AG09319 (cell line): ENCODE results near the gene ABITRAM.
"Not testable (repeated sequence)": the region's sequence is repeated elsewhere in the genome, so short reads cannot be mapped to it uniquely, and the experiment has no call there.

Experiments
- DNase-seq: peaks from one replicate; pipeline ENCODE4 v3.0.0-alpha.2; 2010; ENCODE audit warnings: low read depth; ENCODE audit errors: extremely low read depth
- TF ChIP-seq, protein P1 (sequence below): IDR thresholded peaks from 2 replicates; pipeline ENCODE4 v1.5.1; 2011; ENCODE audit warnings: low read depth, mild to moderate bottlenecking, inconsistent platforms, low read length, moderate library complexity

ABITRAM gene

DNA sequence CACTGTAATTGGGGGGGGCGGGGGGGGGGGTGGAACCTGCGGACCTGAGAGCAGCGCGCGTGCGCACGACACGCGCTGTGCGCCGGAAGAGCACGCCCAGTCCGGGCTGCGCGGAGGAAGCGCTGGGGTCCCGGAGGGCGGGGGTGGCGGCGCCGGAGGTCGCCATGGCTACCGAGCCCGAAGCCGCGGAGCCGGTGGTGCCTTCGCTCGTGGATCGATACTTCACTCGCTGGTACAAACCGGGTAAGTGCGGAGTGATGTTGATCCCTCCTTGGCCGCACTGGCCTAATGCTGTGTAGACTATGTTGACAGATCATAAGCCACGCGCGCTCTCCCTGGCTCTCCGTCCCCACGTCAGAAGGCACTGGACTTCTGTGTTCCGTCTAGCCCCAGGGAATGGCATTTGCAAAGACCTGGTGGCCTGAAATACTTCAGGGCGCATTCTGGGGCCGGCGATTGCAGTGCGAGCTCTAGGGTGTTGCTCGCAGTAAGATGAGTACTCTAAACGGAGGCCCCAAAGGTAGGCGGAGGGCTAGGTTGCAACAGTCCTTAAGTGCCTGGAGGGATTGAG, at the start of gene ABITRAM:
ABITRAM (plus strand) TSS at position 78 of the 571 bp plus-strand sequence; CDS start at position 165, 87 bp downstream.
- DNase-seq = peak; percentile 57
- TF ChIP-seq, protein P1, sequence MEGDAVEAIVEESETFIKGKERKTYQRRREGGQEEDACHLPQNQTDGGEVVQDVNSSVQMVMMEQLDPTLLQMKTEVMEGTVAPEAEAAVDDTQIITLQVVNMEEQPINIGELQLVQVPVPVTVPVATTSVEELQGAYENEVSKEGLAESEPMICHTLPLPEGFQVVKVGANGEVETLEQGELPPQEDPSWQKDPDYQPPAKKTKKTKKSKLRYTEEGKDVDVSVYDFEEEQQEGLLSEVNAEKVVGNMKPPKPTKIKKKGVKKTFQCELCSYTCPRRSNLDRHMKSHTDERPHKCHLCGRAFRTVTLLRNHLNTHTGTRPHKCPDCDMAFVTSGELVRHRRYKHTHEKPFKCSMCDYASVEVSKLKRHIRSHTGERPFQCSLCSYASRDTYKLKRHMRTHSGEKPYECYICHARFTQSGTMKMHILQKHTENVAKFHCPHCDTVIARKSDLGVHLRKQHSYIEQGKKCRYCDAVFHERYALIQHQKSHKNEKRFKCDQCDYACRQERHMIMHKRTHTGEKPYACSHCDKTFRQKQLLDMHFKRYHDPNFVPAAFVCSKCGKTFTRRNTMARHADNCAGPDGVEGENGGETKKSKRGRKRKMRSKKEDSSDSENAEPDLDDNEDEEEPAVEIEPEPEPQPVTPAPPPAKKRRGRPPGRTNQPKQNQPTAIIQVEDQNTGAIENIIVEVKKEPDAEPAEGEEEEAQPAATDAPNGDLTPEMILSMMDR = no peak

- DNase-seq = no peak
- TF ChIP-seq, protein P1 = no peak
These were observed 49.5 kb upstream of the ABITRAM start for GRCh38 chr9:108884701-108885100.

DNA sequence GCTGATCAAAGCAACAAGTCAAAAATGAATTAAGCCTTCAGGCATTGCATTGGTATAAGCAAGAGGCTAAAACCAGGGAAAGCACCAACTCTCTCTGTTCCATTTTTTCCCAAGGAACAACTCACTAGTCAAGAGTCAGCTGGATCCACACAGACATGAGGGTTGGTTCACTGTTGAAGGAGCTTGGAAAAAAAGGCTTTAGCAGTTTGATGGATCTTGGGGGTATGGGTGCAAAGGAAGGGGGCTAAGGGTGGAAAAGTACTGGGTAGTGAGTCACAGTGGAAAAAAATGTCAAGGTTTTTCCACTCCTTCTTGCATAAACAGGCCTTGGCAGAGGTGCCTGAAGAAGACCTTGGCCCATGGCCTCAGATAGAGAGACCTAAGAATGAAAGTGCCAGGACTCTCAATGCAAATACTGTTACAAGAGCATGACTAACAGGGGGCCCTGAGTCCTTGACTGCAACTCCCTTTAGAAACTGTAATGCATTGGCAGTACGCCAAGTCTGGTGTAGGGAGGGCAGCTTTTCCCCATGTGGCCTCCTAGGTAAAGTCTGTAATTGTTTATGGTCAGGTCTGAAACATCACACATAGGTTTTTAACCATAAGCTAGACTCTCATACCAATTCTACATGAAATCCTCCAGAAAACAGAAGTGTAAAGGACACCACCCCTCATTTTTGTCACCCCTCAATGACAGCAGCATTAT, 48.4 kb upstream of the ABITRAM start:
- TF ChIP-seq, protein P1 = no peak
- DNase-seq = peak; percentile 24

DNA sequence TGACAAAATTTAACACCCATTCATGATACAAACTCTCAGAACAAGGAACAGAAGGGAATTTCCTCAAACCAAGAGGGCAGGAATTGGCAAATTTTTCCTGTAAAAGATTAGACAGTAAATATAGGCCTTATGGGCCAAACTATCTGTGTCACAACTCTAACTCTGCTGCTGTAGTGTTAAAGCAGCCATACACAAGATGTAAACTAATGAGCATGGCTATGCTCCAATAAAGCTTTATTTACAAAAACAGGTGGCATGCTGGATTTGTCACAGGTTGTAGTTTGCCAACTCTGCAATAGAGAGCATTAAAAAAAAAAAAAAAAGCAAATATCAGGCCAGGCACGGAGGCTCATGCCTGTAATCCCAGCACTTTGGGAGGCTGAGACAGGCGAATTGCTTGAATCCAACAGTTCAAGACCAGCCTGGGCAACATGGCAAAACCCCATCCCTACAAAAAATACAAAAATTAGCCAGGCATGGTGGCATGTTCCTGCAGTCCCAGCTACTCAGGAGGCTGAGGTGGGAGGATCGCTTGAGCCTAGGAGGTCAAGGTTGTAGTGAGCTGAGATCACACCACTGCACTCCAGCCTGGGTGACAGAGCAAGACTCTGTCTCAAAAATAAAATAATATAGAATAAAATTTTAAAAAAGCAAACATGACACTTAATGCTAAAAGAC, 47.5 kb upstream of the ABITRAM start:
- DNase-seq = not testable (repeated sequence)

DNA sequence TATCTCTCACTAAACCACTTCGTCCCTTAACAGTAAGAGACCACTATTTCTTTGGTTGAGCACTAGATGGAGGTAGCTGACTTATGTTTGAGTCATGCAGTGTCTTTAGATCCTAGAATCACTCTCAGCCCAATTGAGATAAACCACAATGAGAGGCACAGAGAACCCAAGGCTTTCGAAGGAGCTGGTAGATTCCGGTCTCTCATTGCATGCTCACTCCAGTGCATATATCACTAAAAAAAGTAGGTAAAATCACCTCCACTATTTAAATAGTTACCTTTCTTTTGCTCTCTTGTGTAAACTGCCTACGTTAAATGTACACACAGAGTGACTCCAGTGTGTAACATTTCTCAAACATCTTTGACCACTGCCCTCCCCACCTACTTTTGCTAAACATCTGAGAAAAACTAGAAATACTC, 44.5 kb upstream of the ABITRAM start:
- DNase-seq = no peak
- TF ChIP-seq, protein P1 = no peak

DNA sequence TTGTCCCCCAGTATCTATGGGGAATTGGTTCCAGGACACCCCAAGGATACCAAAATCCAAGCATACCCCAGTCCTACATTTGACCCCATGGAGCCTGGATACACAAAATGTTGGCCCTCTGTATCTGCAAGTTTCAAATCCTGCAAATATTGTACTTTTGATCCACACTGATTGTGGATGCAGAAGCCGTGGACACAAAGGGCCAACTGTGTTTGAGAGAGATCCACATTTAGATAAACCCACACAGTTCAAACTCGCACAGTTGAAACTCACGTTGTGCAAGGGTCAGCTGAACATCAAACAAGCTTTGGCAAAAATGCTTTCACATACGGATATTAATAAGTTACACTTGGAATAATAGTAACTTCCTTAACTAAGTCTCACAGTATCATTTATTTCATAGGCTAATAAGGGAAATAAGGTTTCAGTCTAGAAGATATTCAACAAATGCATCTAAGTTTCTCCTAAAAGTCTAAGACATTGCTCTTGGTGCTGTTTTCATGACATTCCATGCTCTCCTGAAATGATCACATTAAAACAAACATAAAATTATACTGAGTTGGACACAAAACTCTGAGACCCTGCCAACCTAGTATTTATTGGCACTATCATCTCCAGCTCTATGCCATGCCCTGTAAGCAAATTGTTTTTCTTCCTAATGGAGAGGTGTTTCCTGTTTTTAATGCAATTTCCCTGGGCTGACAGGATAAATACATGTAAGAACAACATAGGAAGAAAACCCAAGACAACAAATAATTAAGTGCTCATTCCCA, 39.8 kb upstream of the ABITRAM start:
- TF ChIP-seq, protein P1 = no peak
- DNase-seq = no peak

DNA sequence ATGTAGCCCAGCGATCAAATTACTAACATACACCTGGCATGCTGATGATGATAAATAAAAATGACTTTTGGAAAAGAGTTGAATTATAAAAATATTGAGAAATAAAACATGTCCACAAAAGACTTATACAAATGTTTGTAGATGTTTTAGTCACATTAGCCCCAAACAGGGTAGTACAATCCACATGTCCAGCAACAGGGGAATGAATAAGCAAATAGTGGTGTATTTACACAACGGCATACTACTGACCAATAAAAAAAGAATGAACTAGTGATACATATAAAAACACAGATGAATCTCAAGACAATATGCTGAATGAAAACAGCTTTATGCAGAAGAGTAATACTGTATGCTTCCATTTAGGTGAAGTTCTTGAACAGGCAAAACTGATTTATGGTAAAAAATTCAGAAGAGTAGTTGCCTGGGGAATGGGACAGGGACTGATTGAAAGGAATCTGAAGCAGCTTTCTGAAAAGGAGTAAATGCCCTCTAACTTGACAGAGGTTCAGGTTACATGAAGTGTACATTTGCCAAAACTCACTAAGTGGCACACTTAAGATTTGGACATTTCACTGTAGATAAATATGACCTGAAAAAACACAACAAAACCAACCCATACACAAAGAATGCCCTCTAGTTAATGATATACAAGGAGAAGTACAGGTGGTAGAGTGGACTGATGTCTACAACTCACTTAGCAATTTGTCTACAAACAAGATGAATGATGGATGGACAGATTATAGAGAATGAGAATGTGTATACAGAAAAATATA, 36.7 kb upstream of the ABITRAM start:
- TF ChIP-seq, protein P1 = no peak
- no peak for DNase-seq

DNA sequence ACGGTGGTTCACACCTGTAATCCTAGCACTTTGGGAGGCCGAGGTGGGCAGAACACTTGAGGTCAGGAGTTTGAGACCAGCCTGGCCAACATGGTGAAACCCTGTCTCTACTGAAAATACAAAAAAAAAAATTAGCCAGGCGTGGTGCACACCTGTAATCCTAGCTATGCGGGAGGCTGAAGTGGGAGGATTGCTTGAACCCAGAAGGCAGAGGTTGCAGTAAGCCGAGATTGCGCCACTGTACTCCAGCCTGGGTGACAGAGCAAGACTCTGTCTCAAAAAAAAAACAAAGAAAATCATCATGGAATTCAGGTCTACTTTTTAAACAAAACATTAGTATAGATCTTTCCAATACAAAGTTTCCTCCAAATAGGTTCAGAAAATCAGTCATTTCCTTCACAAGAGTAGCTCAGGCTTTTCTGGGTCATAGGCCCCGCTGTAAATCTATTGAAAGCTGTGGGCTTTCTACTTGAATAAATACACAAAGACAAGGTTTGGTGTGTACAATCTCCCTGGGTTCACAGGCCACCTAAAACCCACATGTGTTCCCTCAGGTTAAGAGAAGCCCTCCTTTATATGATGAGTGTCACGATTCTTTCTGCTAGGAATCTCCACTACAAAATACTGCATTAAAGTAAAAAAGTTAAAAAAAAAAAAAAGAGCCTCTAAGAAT, 35.0 kb upstream of the ABITRAM start:
- DNase-seq = not testable (repeated sequence)
